Measurements from ENCODE around the gene GABBR2. TPM values are rescaled to one million over a fixed set of nuclear protein-coding genes. Genes with fewer than 3 reads are reported as not detected.
A peak's percentile ranks its signal among the peaks of the same experiment; 100 is the strongest.
"Not testable (repeated sequence)": the region's sequence is repeated elsewhere in the genome, so short reads cannot be mapped to it uniquely, and the experiment has no call there.

Gene GABBR2
- polyA plus RNA-seq, 1 donor (not counting 4 experiments of a cell fraction or from before 2014, with no cell fraction given): 0.01 TPM

GRCh38 chr9:98271479-98271878 is 437.3 kb downstream of the GABBR2 start:
- no peaks in the 10 kb centered on the region for H3K79me2 ChIP-seq (ENCODE audit: control insufficient read depth, insufficient read depth, low read length)
- no peaks in the 10 kb centered on the region for H3K9me1 ChIP-seq (ENCODE audit: control insufficient read depth, extremely low read depth, insufficient read depth, low read length)
- no peak overlapping the region for H3K4me3 ChIP-seq (ENCODE audit: control insufficient read depth in 2 of 3, extremely low read depth in 1 of 3, insufficient read depth in 2 of 3, low read depth in 1 of 3, low read length in 3 of 3)
- H3K27ac ChIP-seq (ENCODE audit: control insufficient read depth, insufficient read depth, low read length): no peak overlapping the region
- no peak overlapping the region for H3K9ac ChIP-seq (ENCODE audit: control insufficient read depth, extremely low read depth, insufficient read depth, low read length)
- no peaks in the 10 kb centered on the region for H3K27me3 ChIP-seq (ENCODE audit: control insufficient read depth, extremely low read depth, insufficient read depth, low read length)
- no peaks in the 10 kb centered on the region for H3K36me3 ChIP-seq (ENCODE audit: control insufficient read depth in 2 of 2, extremely low read depth in 1 of 2, insufficient read depth in 2 of 2, low read length in 2 of 2)
- DNase-seq (ENCODE audit: low read depth, low spot score) (no peak), FAIRE-seq (no peak)
- TF ChIP-seq EZH2 (IDR thresholded peaks at IDR 0.05; ENCODE audit: low read length) (no peak), CTCF (optimal IDR thresholded peaks at IDR 0.05 in 1 of 3, IDR thresholded peaks at IDR 0.05 in 1 of 3, conservative IDR thresholded peaks at IDR 0.05 in 1 of 3; ENCODE audit: extremely low read depth in 1 of 3, insufficient read depth in 2 of 3, low read length in 3 of 3) (no peak)
- no peaks in the 10 kb centered on the region for H4K20me1 ChIP-seq (ENCODE audit: control insufficient read depth, extremely low read depth, insufficient read depth, low read length)
- H2AFZ ChIP-seq (ENCODE audit: control insufficient read depth, low read length): no peak overlapping the region
- H3K9me3 ChIP-seq (ENCODE audit: control insufficient read depth, low read depth, low read length): no peaks in the 10 kb centered on the region
- H3K4me1 ChIP-seq (ENCODE audit: control insufficient read depth, extremely low read depth, insufficient read depth, low read length): no peaks in the 10 kb centered on the region
- no peak overlapping the region for H3K4me2 ChIP-seq (ENCODE audit: control insufficient read depth, extremely low read depth, insufficient read depth, low read depth, low read length)
- dilution Hi-C loops (cut with MboI; ENCODE audit: extremely low pct_ligation_motif_present, low sequenced_read_pairs): no loop called here

- H3K79me2 ChIP-seq (ENCODE audit: control insufficient read depth, insufficient read depth, low read length); H3K27me3 ChIP-seq (ENCODE audit: control insufficient read depth, extremely low read depth, insufficient read depth, low read length); H3K4me3 ChIP-seq (ENCODE audit: control insufficient read depth in 2 of 3, extremely low read depth in 1 of 3, insufficient read depth in 2 of 3, low read depth in 1 of 3, low read length in 3 of 3); H3K9ac ChIP-seq (ENCODE audit: control insufficient read depth, extremely low read depth, insufficient read depth, low read length); dilution Hi-C loops (cut with MboI; ENCODE audit: extremely low pct_ligation_motif_present, low sequenced_read_pairs); H3K9me3 ChIP-seq (ENCODE audit: control insufficient read depth, low read depth, low read length); H3K36me3 ChIP-seq (ENCODE audit: control insufficient read depth in 2 of 2, extremely low read depth in 1 of 2, insufficient read depth in 2 of 2, low read length in 2 of 2); H2AFZ ChIP-seq (ENCODE audit: control insufficient read depth, low read length); H4K20me1 ChIP-seq (ENCODE audit: control insufficient read depth, extremely low read depth, insufficient read depth, low read length); H3K27ac ChIP-seq (ENCODE audit: control insufficient read depth, insufficient read depth, low read length); H3K4me1 ChIP-seq (ENCODE audit: control insufficient read depth, extremely low read depth, insufficient read depth, low read length); H3K4me2 ChIP-seq (ENCODE audit: control insufficient read depth, extremely low read depth, insufficient read depth, low read depth, low read length); DNase-seq (ENCODE audit: low read depth, low spot score); H3K9me1 ChIP-seq (ENCODE audit: control insufficient read depth, extremely low read depth, insufficient read depth, low read length): not testable (repeated sequence)
- peak; percentile 52 for FAIRE-seq
Observed at GRCh38 chr9:98270284-98270683, 438.5 kb downstream of the GABBR2 start.

GRCh38 chr9:98269652-98270051 is 439.1 kb downstream of the GABBR2 start:
- H3K9ac ChIP-seq (ENCODE audit: control insufficient read depth, extremely low read depth, insufficient read depth, low read length); H3K4me1 ChIP-seq (ENCODE audit: control insufficient read depth, extremely low read depth, insufficient read depth, low read length); H2AFZ ChIP-seq (ENCODE audit: control insufficient read depth, low read length); H3K9me1 ChIP-seq (ENCODE audit: control insufficient read depth, extremely low read depth, insufficient read depth, low read length); H3K27ac ChIP-seq (ENCODE audit: control insufficient read depth, insufficient read depth, low read length); dilution Hi-C loops (cut with MboI; ENCODE audit: extremely low pct_ligation_motif_present, low sequenced_read_pairs); DNase-seq (ENCODE audit: low read depth, low spot score); H3K4me3 ChIP-seq (ENCODE audit: control insufficient read depth in 2 of 3, extremely low read depth in 1 of 3, insufficient read depth in 2 of 3, low read depth in 1 of 3, low read length in 3 of 3); H4K20me1 ChIP-seq (ENCODE audit: control insufficient read depth, extremely low read depth, insufficient read depth, low read length); H3K36me3 ChIP-seq (ENCODE audit: control insufficient read depth in 2 of 2, extremely low read depth in 1 of 2, insufficient read depth in 2 of 2, low read length in 2 of 2); H3K27me3 ChIP-seq (ENCODE audit: control insufficient read depth, extremely low read depth, insufficient read depth, low read length); H3K9me3 ChIP-seq (ENCODE audit: control insufficient read depth, low read depth, low read length); FAIRE-seq; H3K4me2 ChIP-seq (ENCODE audit: control insufficient read depth, extremely low read depth, insufficient read depth, low read depth, low read length); H3K79me2 ChIP-seq (ENCODE audit: control insufficient read depth, insufficient read depth, low read length): not testable (repeated sequence)

- H3K36me3 ChIP-seq (ENCODE audit: control insufficient read depth in 2 of 2, extremely low read depth in 1 of 2, insufficient read depth in 2 of 2, low read length in 2 of 2); H4K20me1 ChIP-seq (ENCODE audit: control insufficient read depth, extremely low read depth, insufficient read depth, low read length); dilution Hi-C loops (cut with MboI; ENCODE audit: extremely low pct_ligation_motif_present, low sequenced_read_pairs); H3K9me1 ChIP-seq (ENCODE audit: control insufficient read depth, extremely low read depth, insufficient read depth, low read length); DNase-seq (ENCODE audit: low read depth, low spot score); H3K79me2 ChIP-seq (ENCODE audit: control insufficient read depth, insufficient read depth, low read length); H2AFZ ChIP-seq (ENCODE audit: control insufficient read depth, low read length); H3K4me2 ChIP-seq (ENCODE audit: control insufficient read depth, extremely low read depth, insufficient read depth, low read depth, low read length); H3K27me3 ChIP-seq (ENCODE audit: control insufficient read depth, extremely low read depth, insufficient read depth, low read length); H3K9me3 ChIP-seq (ENCODE audit: control insufficient read depth, low read depth, low read length); H3K27ac ChIP-seq (ENCODE audit: control insufficient read depth, insufficient read depth, low read length); H3K9ac ChIP-seq (ENCODE audit: control insufficient read depth, extremely low read depth, insufficient read depth, low read length); H3K4me3 ChIP-seq (ENCODE audit: control insufficient read depth in 2 of 3, extremely low read depth in 1 of 3, insufficient read depth in 2 of 3, low read depth in 1 of 3, low read length in 3 of 3); FAIRE-seq; H3K4me1 ChIP-seq (ENCODE audit: control insufficient read depth, extremely low read depth, insufficient read depth, low read length): not testable (repeated sequence)
Observed at GRCh38 chr9:98267556-98267955, 441.2 kb downstream of the GABBR2 start.
